ENCODE results near the gene GABBR2.

GABBR2 gene

DNA sequence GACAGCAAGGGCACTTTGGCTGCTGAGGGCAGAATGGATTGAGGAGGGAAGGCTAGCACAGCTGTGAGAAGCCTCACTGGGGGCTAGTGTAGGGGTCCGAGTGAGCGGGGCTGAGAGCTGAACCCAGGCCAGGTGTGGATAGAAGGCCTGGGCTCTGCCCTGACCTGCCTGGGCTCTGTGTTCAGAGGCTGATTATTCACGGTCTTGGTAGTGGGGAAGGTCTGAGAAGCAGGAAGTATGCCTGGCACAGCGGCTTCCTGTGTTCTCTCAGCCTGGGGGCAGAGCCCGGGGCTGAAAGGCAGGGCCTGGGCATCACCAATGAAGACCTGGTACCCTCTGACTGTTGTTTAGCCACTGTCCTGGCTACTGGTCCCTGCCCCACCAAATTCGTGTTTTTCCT lies 316.9 kb downstream of the GABBR2 start:
- no peak for TF ChIP-seq CTCF (IDR thresholded peaks at IDR 0.05; ENCODE audit: low read depth, low read length)
- H3K4me3 ChIP-seq (ENCODE audit: low read depth, low read length): no peak overlapping the region

DNA sequence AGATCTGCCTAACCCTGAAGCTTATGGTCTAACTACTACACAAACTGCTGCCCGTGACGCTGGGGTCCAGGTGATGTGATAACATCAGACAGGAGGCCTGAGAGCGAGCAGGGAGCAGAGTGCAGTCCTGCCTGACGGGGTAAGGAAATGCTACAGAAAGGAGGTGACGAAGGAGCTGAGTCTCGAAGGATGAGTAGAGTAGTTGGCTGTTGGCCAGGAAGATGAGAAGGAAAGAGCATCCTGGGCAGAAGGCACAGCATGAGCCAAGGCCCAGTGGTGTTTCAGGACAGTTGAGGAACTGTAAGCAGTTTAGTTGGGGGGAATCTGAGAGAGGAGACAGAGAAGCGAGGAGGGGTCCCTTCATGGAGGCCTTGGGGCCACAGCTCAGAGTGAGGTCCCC lies 317.3 kb downstream of the GABBR2 start:
- TF ChIP-seq CTCF (IDR thresholded peaks at IDR 0.05; ENCODE audit: low read depth, low read length): no peak
- no peak overlapping the region for H3K4me3 ChIP-seq (ENCODE audit: low read depth, low read length)

GRCh38 chr9:98385751-98386150 lies 323.0 kb downstream of the GABBR2 start:
- H3K4me3 ChIP-seq (ENCODE audit: low read depth, low read length): no peak overlapping the region
- no peak for TF ChIP-seq CTCF (IDR thresholded peaks at IDR 0.05; ENCODE audit: low read depth, low read length)

DNA sequence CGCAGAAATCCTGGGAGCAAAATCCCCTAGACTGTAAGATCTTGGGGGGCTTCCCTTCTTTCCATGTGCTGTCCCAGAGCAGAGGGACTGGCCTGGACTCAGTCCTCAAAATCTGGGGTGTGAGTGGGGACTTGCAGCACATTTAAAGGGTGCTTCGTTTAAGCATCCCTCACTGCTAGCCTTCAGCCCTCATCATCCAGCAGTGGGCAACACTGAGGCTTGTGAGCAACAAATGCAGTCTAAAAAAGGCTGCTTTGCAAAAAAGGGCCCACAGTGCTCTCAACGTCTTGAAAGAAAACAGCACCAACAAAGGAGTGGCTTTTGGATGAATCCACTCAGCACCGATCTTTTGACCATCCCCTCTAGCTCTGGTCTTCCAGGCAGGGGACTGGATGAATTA lies 325.0 kb downstream of the GABBR2 start:
- no peak overlapping the region for H3K4me3 ChIP-seq (ENCODE audit: low read depth, low read length)
- 0 out of 2 replicates have a peak, but pooled peaks have one; percentile 7 for TF ChIP-seq CTCF (IDR thresholded peaks at IDR 0.05; ENCODE audit: low read depth, low read length)

DNA sequence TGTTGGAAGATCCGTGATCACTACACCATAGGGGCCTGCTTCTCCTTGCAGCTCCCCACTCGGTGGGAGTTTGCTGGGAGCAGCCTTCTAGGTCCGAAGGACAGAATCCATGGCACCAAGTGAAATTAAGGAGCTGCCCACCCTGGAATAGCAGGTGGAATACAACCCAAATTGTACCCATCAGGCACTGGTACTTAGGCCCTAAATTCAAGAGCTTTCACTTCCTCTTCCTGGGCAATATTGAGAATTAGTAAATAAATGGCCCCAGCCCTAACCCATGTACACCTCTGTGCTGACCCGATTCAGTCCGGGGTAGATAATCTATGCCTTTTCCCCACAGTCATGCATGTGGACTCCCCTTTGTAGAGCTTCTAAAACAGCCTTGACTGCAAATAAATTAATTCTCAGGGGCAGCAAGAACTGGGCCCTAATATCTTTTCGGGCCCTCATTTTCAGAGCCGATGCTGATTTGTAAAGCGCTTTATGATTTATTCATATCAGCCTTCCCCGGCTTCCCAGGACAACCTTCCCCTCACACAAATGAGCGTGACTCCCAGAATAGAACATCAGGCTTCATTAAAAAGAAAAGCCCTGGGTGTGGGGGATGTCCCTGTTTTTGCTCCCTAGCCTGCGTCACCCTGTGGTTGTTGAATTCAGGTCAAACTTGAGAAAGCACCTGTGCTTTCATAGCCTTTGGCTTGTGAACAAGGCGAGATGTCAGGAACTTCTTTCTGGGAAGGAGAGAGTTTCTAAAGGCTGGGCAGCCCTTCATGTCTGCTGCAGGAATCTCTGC lies 327.2 kb downstream of the GABBR2 start:
- no peak for TF ChIP-seq CTCF (IDR thresholded peaks at IDR 0.05; ENCODE audit: low read depth, low read length)
- no peak overlapping the region for H3K4me3 ChIP-seq (ENCODE audit: low read depth, low read length)

DNA sequence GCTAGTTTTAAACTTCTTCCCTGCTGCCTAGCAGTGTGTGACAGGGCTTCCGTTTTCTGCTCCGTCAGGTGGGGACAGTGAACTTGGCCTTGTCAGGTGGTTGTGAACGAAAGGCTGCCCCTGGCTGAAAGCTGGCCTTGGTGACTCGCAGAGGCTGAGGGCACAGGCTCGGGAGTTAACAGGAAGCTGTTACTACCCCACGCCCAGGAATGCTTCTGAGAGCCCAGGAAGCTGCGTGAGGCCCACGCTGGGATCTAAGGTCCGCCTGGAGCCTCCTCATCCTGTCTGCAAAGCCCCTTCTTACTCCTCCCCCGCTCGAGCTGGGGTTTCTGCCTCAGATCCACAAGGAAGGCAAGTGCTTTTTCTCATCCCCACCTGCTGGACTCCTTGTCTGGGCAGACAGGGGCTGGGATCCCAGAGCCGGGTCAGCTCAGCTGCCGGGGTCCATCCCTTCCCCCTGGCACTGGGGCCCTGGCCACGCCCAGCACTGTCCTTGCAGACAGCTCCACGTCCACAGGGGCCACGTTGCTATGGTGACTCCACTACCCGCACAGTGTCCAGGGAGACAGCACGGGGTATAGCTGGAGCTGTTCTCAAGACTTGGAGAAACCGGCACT lies 328.6 kb downstream of the GABBR2 start:
- no peak for TF ChIP-seq CTCF (IDR thresholded peaks at IDR 0.05; ENCODE audit: low read depth, low read length)
- no peak overlapping the region for H3K4me3 ChIP-seq (ENCODE audit: low read depth, low read length)

DNA sequence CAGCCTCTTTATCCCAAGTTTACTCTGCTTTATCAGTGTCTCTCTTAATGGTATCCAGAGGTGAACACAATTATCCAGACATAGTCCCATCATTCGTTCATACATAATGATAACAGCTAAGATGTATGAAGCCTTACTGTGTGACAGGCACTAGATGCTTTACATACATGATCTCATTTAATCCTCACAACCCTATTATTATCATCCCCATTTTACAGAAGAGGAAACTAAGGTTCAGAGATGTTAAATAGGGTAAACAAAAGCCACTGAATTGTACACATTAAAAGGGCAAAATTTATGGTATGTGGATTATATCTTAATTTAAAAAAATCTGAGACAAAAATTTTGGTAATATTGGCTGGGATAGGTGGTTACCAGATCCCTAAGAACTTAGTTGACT lies 329.2 kb downstream of the GABBR2 start:
- no peak for TF ChIP-seq CTCF (IDR thresholded peaks at IDR 0.05; ENCODE audit: low read depth, low read length)
- H3K4me3 ChIP-seq (ENCODE audit: low read depth, low read length): no peak overlapping the region
